ENCODE measurements around the gene ANO1.

ANO1 gene

GRCh38 chr11:70137383-70137782 is 59.3 kb downstream of the ANO1 start:
- no peak for DNase-seq (ENCODE audit: low spot score)

GRCh38 chr11:70138403-70138802 is 60.3 kb downstream of the ANO1 start:
- DNase-seq (ENCODE audit: low spot score): no peak

- no peak for DNase-seq (ENCODE audit: low spot score)
Measured at GRCh38 chr11:70139785-70140410, 61.8 kb downstream of the ANO1 start.

GRCh38 chr11:70140711-70141485 is 62.8 kb downstream of the ANO1 start:
- no peak for DNase-seq (ENCODE audit: low spot score)

GRCh38 chr11:70141486-70142220 is 63.5 kb downstream of the ANO1 start:
- DNase-seq (ENCODE audit: low spot score): no peak

GRCh38 chr11:70142221-70142875 is 64.2 kb downstream of the ANO1 start:
- no peak for DNase-seq (ENCODE audit: low spot score)

- DNase-seq (ENCODE audit: low spot score): no peak
Measured at GRCh38 chr11:70144262-70144661, 66.1 kb downstream of the ANO1 start.

GRCh38 chr11:70145071-70145470 is 67.0 kb downstream of the ANO1 start:
- no peak for DNase-seq (ENCODE audit: low spot score)

GRCh38 chr11:70145841-70146240 is 67.7 kb downstream of the ANO1 start:
- no peak for DNase-seq (ENCODE audit: low spot score)

- DNase-seq (ENCODE audit: low spot score): no peak
Measured at GRCh38 chr11:70146299-70146698, 68.2 kb downstream of the ANO1 start.

GRCh38 chr11:70146895-70147520 is 68.9 kb downstream of the ANO1 start:
- DNase-seq (ENCODE audit: low spot score): no peak

- DNase-seq (ENCODE audit: low spot score): no peak
Measured at GRCh38 chr11:70147668-70148067, 69.6 kb downstream of the ANO1 start.

- no peak for DNase-seq (ENCODE audit: low spot score)
Measured at GRCh38 chr11:70151671-70152070, 73.6 kb downstream of the ANO1 start.

- no peak for DNase-seq (ENCODE audit: low spot score)
Measured at GRCh38 chr11:70153133-70153727, 75.1 kb downstream of the ANO1 start.

- DNase-seq (ENCODE audit: low spot score): no peak
Measured at GRCh38 chr11:70155386-70155785, 77.3 kb downstream of the ANO1 start.

GRCh38 chr11:70156291-70157037 is 78.3 kb downstream of the ANO1 start:
- no peak for DNase-seq (ENCODE audit: low spot score)

- DNase-seq (ENCODE audit: low spot score): no peak
Measured at GRCh38 chr11:70158201-70158600, 80.1 kb downstream of the ANO1 start.

GRCh38 chr11:70158757-70159389 is 80.8 kb downstream of the ANO1 start:
- no peak for DNase-seq (ENCODE audit: low spot score)

- no peak for DNase-seq (ENCODE audit: low spot score)
Measured at GRCh38 chr11:70159627-70160570, 81.8 kb downstream of the ANO1 start.
